ENCODE data around the gene NECAP2. TPM values are rescaled to one million over a fixed set of nuclear protein-coding genes. Genes with fewer than 3 reads are reported as not detected.
"Not testable (repeated sequence)": the region's sequence is repeated elsewhere in the genome, so short reads cannot be mapped to it uniquely, and the experiment has no call there.

Gene NECAP2
- polyA plus RNA-seq, 4 donors, result 66.7 to 69.8 (median 68.1) TPM

DNA sequence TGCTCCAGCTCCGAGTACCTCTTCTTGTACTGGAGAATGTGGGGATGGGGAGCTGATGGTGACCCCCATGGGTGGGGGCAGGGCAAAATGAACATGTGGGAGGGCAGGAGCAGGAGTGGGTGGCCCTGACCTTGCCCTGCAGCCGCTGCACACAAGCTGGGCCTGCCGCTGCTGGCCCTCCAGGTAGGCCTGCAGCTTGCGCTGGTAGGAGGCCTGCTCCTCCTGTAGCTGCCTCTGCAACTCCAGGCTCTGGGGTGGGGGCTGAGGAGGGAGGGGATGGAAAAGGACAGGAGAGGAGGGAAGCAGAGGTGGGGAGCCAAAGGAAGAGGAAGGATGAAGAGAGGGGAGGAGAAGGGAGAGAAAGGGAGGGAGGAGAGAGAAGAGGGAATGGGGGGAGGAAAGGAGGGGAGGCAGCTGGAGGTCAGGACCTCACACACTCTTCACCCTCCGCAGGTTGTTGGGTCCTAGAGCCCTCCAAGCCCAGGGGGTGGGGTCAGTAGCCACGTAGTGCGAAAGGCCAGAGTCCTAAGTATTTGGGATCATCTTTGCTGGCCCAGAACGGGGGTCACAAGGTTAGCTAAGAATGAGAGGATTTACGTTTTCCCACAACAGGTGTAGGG, 50.6 kb downstream of the NECAP2 start:
- no peak for DNase-seq (ENCODE audit: low read depth in 4 of 4, low spot score in 2 of 4)

DNA sequence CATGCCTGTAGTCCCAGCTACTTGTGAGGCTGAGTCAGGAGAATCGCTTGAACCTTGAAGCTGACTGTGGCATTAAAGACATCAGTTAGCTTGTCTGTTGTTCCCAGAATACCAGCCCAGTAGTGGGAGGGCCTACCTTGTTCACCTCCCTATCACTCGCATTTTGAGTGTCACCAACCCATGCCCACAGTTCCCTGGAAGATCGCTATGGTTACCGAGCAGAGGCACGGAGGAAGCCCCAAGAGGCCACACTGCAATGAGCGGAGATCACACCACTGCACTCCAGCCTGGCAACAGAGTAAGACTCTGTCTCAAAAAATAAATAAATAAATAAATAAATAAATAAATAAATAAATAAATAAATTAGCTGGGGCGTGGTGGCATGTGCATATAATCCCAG, 52.4 kb downstream of the NECAP2 start:
- not testable (repeated sequence) for DNase-seq (ENCODE audit: low read depth in 4 of 4, low spot score in 2 of 4)

DNA sequence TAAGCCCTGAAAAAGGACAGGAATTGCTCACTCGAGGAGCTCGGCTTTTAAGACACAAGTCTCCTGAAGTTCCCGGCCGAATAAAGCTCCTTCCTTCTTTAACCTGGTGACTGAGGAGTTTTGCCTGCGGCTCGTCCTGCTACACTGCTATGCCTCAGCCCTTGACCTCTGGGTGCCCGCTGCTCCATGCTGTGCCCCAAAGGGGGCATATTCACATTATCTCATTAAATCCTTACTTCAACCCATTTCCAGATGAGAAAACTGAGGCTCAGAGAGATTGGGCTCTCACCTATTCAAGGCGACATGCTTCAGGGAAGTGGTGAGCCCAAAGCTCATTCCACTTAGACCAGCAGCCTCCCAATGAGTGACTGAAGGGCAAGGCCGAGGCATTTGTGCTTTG, 53.2 kb downstream of the NECAP2 start:
- not testable (repeated sequence) for DNase-seq (ENCODE audit: low read depth in 4 of 4, low spot score in 2 of 4)

DNA sequence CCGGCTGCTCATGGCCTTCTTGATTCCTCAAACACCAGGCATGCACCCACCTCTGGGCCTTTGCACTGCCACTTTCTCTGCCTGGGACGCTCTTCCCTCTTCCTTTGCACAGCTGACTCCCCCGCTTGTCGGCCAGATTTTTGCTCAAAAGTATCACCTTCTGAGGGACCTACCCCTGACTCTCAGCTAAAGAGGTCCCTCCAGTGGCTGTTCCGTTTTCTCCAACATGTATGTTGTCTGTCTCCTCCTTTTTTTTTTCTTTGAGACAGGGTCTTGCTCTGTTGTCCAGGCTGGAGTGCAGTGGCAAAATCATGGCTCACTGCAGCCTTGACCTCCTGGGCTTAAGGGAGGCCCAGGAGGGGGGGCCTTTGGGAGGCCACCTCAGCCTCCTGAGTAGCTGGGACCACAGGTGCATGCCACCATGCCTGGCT, 57.0 kb downstream of the NECAP2 start:
- DNase-seq (ENCODE audit: low read depth in 4 of 4, low spot score in 2 of 4), result not testable (repeated sequence)

DNA sequence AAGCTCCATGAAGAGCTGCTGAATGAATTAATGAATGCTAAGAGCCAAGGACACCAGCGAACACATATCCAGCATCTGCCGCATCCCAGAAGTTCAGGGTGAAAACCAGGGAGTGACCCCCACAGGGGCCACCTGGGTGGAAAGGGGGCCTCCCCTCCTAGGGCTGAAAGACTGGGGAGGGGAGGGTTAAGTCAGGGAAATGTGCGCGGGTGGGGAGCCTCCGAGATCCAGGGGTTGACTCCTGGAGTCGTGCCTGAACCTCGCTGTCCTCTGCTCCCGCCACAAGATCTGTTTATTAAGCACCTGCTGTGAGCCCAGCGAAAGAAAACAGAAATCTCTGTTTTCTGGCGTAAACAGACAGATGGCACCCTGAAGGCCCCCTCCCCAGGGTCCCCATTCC, 57.5 kb downstream of the NECAP2 start:
- DNase-seq (ENCODE audit: low read depth in 4 of 4, low spot score in 2 of 4), result not testable (repeated sequence)

DNA sequence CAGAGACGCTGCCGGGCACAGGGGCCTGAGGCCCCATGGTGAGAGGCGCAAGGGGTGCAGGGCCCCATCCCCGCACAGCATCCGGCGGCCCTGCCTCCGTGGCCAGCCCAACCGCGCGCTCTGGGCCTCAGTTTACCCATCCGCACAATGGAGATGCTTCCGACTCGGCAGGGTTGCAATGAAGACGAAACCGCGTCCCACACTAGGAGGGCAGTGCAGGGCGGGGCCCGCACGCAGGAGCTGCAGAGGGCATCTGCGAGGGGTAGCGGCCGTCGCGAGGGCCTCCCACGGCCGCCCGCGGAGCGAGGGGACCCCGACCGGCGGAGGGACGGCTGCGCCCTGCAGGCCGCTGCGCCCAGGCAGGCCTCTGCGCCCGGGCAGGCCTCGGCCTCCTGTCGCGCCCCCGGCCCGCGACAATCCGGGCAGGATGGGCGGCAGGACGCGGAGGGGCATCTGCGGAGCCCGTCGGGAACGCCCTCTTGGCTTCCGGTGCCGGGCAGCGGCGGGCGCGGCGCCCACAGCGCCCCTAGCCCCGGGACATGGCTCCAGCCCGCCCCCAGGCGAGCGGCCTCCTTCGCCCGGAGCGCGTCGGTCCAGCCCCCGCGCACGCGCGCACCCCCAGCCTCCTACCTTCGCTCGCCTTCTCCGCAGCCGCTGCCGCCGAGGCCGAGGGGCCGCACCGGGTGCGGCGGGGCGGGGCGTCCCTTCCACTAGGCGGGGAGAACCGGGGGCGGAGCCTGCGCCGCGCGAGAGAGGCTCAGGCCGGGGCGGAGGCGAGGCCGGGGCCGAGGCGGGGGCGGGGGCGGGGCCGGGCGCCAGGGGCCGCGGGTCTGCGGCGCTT, 58.3 kb downstream of the NECAP2 start:
- peak; percentile 60 to 87 (median 78) for DNase-seq (ENCODE audit: low read depth in 4 of 4, low spot score in 2 of 4)

DNA sequence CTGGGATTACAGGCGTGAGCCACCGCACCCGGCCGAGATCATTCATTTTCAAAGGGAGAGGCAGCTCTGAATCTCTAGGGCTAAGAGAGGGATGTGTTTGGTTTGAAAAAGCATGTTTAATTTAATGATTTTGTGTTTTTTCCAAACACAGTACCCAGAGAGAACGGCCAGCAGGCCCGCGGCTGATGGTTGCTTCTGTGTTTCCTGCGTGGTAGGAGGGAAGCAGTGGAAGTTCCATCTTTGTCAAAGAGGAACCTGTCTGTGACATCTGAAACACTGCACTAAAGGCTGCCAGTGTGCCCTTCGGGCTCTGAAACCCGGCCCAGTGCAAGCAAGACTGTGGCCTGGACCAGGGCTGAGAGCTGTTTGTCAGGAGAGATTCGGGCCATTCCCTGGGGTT, 59.9 kb downstream of the NECAP2 start:
- not testable (repeated sequence) for DNase-seq (ENCODE audit: low read depth in 4 of 4, low spot score in 2 of 4)

DNA sequence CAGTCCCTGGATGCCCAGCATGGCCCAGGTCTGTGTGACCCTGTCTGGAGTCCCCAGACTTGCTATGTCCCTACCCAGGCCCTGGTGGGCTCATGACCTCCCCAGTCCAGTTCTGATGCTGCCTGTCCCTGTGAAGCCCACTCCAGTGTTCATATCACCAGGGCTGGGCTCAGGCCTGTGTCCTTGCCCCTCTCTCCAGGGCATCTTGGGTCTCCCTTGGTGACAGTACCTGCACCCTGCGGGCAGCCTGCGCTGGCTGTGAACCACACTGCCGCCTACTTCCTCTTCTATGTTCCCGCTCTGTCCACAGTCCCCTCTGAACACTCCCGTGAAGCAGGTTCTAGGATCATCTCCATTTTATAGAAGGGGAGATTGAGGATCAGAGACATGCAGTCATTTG, 60.5 kb downstream of the NECAP2 start:
- DNase-seq (ENCODE audit: low read depth in 4 of 4, low spot score in 2 of 4), result not testable (repeated sequence)

DNA sequence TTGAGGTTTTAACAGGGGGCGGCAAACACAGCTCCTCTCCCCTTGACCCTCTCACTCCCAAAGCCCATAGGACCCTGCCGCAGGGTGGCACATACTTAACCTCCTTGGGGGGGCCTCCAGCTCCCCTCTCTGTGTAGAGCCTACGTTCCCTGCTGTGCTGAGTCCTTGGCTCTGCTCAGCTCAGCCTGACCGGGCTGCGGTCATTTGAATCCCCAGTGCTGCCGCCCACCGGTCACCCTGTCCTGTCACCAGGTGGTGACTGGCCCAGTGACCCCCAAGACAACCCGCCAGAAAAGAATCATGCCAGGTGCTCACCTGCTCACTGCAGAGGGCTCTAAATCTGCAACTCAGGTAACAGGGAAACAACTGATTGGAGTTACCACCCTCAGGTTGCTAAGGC, 60.9 kb downstream of the NECAP2 start:
- not testable (repeated sequence) for DNase-seq (ENCODE audit: low read depth in 4 of 4, low spot score in 2 of 4)

DNA sequence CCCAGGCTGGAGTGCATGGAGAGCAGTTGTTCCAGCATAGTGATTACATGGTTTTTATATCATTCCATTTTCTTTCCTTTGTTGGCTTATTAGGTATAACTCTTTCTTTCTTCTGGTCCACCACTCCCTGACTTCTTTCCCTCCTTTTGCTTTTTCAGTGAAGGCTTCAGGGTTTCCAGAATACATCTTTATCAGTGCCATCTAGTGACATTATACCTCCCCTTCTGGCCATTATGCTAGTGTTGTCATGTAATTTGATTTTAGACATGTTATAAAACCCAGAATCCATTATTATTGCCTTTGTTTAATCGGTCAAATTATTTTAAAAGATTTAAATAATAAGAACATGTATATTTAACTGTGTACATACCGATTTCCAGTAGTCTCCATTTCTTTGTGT, 63.0 kb downstream of the NECAP2 start:
- no peak for DNase-seq (ENCODE audit: low read depth in 4 of 4, low spot score in 2 of 4)

DNA sequence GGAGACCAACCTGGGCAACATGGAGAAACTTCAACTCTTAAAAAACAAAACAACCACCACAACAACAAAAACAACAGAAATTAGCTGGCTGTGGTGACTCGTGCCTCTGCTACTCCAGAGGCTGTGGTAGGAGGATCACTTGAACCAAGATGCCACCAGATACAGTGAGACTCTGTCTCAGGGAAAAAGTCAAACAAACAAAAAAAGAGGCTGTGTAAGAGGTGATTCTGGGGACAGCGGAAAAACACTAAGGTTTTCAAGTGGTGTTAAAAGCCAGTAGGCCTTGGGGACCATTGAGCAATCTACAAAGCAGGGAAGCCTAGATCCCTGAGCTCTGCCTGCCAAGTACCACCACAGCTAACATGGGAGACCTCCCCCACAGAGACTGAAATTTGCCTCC, 65.3 kb downstream of the NECAP2 start:
- not testable (repeated sequence) for DNase-seq (ENCODE audit: low read depth in 4 of 4, low spot score in 2 of 4)

DNA sequence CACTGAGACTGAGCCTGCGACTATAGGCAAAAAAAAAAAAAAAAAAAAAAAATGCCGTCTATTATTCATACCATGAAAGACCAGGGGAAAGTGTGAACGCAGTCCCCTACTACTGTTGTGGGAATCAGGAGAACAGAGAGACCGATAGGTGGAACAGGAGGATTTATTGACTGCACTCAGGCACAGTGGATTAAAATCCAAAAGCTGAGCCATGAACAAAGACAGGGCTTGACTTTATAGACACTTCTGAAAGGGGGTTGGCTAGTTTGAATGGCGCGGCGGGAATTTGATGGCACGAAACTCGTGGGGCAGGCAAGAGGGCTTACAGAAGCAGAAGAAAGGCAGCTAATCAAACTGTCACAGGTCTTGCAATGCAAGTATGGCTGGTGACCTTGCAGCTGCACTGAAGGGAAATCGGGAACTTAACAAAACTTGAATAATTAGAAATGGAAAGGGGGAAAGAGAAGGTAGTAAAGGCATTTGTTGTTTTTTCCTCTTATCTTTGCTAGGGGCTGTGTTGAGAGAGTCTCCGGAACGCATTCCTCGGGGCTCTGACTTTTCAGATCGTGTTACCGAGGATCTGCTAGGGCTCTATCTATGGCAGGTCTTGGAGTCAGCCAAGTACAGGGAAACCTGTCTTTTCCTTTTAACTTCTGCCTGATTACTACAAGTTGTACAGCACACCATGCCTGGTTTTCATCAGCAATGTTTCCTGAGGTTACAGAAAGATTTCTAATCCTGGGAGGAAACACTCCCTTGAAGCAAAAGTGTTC, 66.0 kb downstream of the NECAP2 start:
- DNase-seq (ENCODE audit: low read depth in 4 of 4, low spot score in 2 of 4), result peak in 3 of 4 donors; percentile 32 to 64 (median 34)

DNA sequence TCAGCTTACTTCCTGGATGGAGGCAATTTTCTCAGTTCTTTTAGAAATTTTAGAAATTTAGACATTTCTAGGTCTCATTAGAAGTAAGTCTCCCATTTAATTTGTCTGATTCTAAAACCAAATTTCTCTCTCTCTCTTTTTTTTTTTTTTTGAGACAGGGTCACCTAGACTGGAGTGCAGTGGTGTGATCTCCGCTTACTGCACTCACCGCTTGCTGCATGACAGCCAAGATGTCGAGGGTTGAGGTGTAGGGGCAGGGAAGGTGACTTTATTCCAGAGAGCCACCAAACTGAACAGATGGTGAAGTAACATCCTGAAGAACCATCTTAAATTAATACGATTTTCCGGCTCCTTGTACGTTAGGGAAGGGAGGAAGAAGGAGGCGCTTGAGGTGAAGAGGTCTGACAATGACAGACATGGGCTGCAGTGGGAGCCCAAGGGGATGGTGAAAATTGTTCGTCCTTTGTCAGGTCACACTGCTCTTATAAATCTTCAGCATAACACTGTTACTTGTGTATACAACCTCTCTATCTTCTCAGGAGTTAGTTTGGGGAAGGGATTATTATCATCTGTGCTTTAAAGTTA, 68.4 kb downstream of the NECAP2 start:
- DNase-seq (ENCODE audit: low read depth in 4 of 4, low spot score in 2 of 4), result peak in 1 of 4 donors; percentile 34

Other genes with a start within 250 kb of the NECAP2 start
- 10 to 100 TPM; 16.7 to 28.3 (median 23.0) TPM for gene ARHGEF19, start 228.1 kb upstream of the NECAP2 start, polyA plus RNA-seq (ENCODE audit: insufficient read length in 4 of 4)
- 1 to 10 TPM; 4.7 to 7.2 (median 6.6) TPM for gene CPLANE2, start 203.5 kb upstream of the NECAP2 start, polyA plus RNA-seq (ENCODE audit: insufficient read length in 4 of 4)
- gene FBXO42, start 88.2 kb upstream of the NECAP2 start, polyA plus RNA-seq (ENCODE audit: insufficient read length in 4 of 4), result 10 to 100 TPM; 18.3 to 24.0 (median 21.4) TPM
- gene SZRD1, start 73.5 kb upstream of the NECAP2 start, polyA plus RNA-seq (ENCODE audit: insufficient read length in 4 of 4), result 100 to 1,000 TPM in 3 of 4 donors, 10 to 100 TPM in 1; 93.7 to 133 (median 110) TPM
- gene SPATA21, start 3.3 kb upstream of the NECAP2 start, polyA plus RNA-seq (ENCODE audit: insufficient read length in 4 of 4), result under 1 TPM in 2 of 4 donors, not detected in 2; 0.21 to 0.25 TPM
- gene RNU1-1, start 73.6 kb downstream of the NECAP2 start, polyA plus RNA-seq (ENCODE audit: insufficient read length in 4 of 4), result 1 to 10 TPM in 1 of 4 donors, not detected in 3; 2.1 TPM
- 100 to 1,000 TPM in 1 of 4 donors, 10 to 100 TPM in 3; 65.5 to 191 (median 81.0) TPM for gene NBPF1, start 172.8 kb downstream of the NECAP2 start, polyA plus RNA-seq (ENCODE audit: insufficient read length in 4 of 4)
- 1 to 10 TPM in 1 of 4 donors, not detected in 3; 2.1 TPM for gene RNU1-3, start 226.2 kb downstream of the NECAP2 start, polyA plus RNA-seq (ENCODE audit: insufficient read length in 4 of 4)